SU-DHL-6 (cell line): Measurements from ENCODE around the gene CDKN2AIPNL.

ENCODE experiments used
- H2AFZ ChIP-seq: fragments of 200-600 bp; sonication (generic); 2 replicates; pipeline ENCODE4 v1.6.1; 2014; ENCODE audit warnings: low read depth, mild to moderate bottlenecking, moderate library complexity, mixed read lengths, antibody characterized with exemption, low read length; ENCODE audit not compliant: severe bottlenecking
- H3F3A ChIP-seq: fragments of 200-600 bp; shearing (Covaris generic); 2 replicates; pipeline ENCODE4 v1.6.0; 2016; ENCODE audit warnings: antibody characterized with exemption, mild to moderate bottlenecking; ENCODE audit not compliant: insufficient read depth
- H3K27ac ChIP-seq: fragments of 200-600 bp; sonication (generic); 2 replicates; pipeline ENCODE4 v1.5.1; 2016; ENCODE audit warnings: low read depth, mild to moderate bottlenecking, low read length, moderate library complexity, mixed read lengths
- H3K27me3 ChIP-seq: fragments of 200-600 bp; sonication (generic), shearing (Covaris generic); 2 replicates; pipeline ENCODE4 v1.6.0; 2014; ENCODE audit warnings: mild to moderate bottlenecking, low read length
- H3K36me3 ChIP-seq: fragments of 200-600 bp; sonication (generic); 2 replicates; pipeline ENCODE4 v1.6.1; 2014; ENCODE audit warnings: mild to moderate bottlenecking, low read length, mixed read lengths
- H3K4me2 ChIP-seq: fragments of 300-600, 200-600 bp; shearing (Covaris generic), sonication (generic); 2 replicates; pipeline ENCODE4 v1.6.0; 2014; ENCODE audit warnings: low read length, low read depth, mild to moderate bottlenecking; ENCODE audit not compliant: poor library complexity, severe bottlenecking
- H3K4me3 ChIP-seq: fragments of 200-600 bp; sonication (generic); 2 replicates; pipeline ENCODE4 v1.5.1; 2014; ENCODE audit warnings: antibody characterized with exemption, low read length, mild to moderate bottlenecking, mixed read lengths; ENCODE audit not compliant: insufficient read depth, poor library complexity, severe bottlenecking
- H3K79me2 ChIP-seq: fragments of 200-600 bp; sonication (generic); 2 replicates; pipeline ENCODE4 v1.6.1; 2014; ENCODE audit warnings: mild to moderate bottlenecking, low read length, moderate library complexity; ENCODE audit not compliant: insufficient read depth
- H3K9ac ChIP-seq: fragments of 200-600 bp; sonication (generic); 2 replicates; pipeline ENCODE4 v1.7.0; 2014; ENCODE audit warnings: mild to moderate bottlenecking, low read length
- H3K9me2 ChIP-seq: fragments of 200-600 bp; sonication (generic); replicated peaks from 2 replicates; pipeline ENCODE4 v1.6.1; 2014; ENCODE audit warnings: low read length; ENCODE audit not compliant: insufficient read depth
- H3K9me3 ChIP-seq: fragments of 200-600 bp; sonication (generic); 2 replicates; pipeline ENCODE4 v1.6.1; 2014; ENCODE audit warnings: low read length, mixed read lengths; ENCODE audit not compliant: insufficient read depth
- H4K20me1 ChIP-seq: fragments of 200-600 bp; sonication (generic); 2 replicates; pipeline ENCODE4 v1.6.1; 2014; ENCODE audit warnings: low read depth, mild to moderate bottlenecking, antibody characterized with exemption, low read length, moderate library complexity, mixed read lengths
- EZH2phosphoT487 ChIP-seq: fragments of 200-600 bp; sonication (generic), shearing (Covaris generic); conservative IDR thresholded peaks from 2 replicates; pipeline ENCODE4 v1.6.1; 2018; ENCODE audit warnings: mild to moderate bottlenecking, antibody characterized with exemption, low read length, moderate library complexity, mixed read lengths
- TF ChIP-seq, protein P1 (sequence below): fragments of 200-600 bp; sonication (generic); IDR thresholded peaks from one replicate; pipeline ENCODE4 v1.5.1; 2017; ENCODE audit warnings: antibody characterized with exemption, mild to moderate bottlenecking, low read length, moderate library complexity; ENCODE audit not compliant: insufficient read depth, poor library complexity, severe bottlenecking

Gene CDKN2AIPNL

DNA sequence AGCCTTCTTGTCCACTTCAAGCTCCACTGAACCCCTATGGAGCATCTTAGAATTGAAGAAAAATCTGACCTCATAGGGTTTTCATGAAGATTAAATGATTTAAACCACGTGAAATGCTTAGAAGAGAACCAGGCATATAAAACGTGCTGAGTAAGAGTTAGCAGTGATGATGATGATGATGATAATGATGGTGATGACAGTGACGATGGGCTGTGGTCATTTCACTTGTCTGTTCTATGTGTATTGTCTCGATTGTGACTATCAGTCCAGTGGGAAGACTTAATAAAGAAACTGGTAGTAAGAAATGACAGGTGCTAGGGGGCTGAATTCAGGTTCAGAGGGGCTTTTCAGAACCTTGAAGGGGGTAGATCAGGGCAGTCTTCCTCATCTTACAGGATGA lies 45.1 kb upstream of the CDKN2AIPNL start:
- H3K27me3 ChIP-seq: no peaks in the 10 kb centered on the region
- no peak overlapping the region for H3K4me2 ChIP-seq
- no peaks in the 10 kb centered on the region for H3K36me3 ChIP-seq
- no peaks in the 10 kb centered on the region for H3K9me2 ChIP-seq
- H3K9me3 ChIP-seq: no peaks in the 10 kb centered on the region
- no peaks in the 10 kb centered on the region for H3K79me2 ChIP-seq
- H2AFZ ChIP-seq: no peak overlapping the region
- no peak overlapping the region for H3K27ac ChIP-seq
- TF ChIP-seq EZH2phosphoT487: no peak
- TF ChIP-seq, protein P1, sequence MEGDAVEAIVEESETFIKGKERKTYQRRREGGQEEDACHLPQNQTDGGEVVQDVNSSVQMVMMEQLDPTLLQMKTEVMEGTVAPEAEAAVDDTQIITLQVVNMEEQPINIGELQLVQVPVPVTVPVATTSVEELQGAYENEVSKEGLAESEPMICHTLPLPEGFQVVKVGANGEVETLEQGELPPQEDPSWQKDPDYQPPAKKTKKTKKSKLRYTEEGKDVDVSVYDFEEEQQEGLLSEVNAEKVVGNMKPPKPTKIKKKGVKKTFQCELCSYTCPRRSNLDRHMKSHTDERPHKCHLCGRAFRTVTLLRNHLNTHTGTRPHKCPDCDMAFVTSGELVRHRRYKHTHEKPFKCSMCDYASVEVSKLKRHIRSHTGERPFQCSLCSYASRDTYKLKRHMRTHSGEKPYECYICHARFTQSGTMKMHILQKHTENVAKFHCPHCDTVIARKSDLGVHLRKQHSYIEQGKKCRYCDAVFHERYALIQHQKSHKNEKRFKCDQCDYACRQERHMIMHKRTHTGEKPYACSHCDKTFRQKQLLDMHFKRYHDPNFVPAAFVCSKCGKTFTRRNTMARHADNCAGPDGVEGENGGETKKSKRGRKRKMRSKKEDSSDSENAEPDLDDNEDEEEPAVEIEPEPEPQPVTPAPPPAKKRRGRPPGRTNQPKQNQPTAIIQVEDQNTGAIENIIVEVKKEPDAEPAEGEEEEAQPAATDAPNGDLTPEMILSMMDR: no peak
- no peak overlapping the region for H3K9ac ChIP-seq
- H4K20me1 ChIP-seq: no peaks in the 10 kb centered on the region
- H3F3A ChIP-seq: no peaks in the 10 kb centered on the region
- no peak overlapping the region for H3K4me3 ChIP-seq

DNA sequence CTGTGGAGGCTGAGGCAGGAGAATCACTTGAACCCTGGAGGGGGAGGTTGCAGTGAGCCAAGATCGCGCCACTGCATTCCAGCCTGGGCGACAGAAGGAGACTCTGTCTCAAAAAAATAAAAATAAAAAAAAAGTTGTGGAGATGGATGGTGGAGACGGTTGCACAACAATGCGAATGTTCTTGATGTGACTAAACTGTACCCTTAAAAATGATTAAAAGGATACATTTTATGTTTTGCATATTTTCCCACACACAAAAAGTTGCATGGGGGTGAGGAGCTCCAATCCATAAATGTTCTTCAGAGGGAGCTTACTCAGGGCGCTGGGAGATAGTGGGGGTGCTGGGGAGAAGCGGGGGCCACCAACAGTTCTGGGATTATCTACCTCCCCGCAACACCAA lies 43.8 kb upstream of the CDKN2AIPNL start:
- no peak overlapping the region for H3K27ac ChIP-seq
- H3K4me3 ChIP-seq: no peak overlapping the region
- no peaks in the 10 kb centered on the region for H3K9me3 ChIP-seq
- no peak overlapping the region for H3K9ac ChIP-seq
- no peaks in the 10 kb centered on the region for H3K36me3 ChIP-seq
- TF ChIP-seq, protein P1: no peak
- no peak for TF ChIP-seq EZH2phosphoT487
- H4K20me1 ChIP-seq: no peaks in the 10 kb centered on the region
- no peaks in the 10 kb centered on the region for H3K9me2 ChIP-seq
- no peaks in the 10 kb centered on the region for H3K27me3 ChIP-seq
- no peaks in the 10 kb centered on the region for H3F3A ChIP-seq
- no peak overlapping the region for H3K4me2 ChIP-seq
- H2AFZ ChIP-seq: no peak overlapping the region
- no peaks in the 10 kb centered on the region for H3K79me2 ChIP-seq

DNA sequence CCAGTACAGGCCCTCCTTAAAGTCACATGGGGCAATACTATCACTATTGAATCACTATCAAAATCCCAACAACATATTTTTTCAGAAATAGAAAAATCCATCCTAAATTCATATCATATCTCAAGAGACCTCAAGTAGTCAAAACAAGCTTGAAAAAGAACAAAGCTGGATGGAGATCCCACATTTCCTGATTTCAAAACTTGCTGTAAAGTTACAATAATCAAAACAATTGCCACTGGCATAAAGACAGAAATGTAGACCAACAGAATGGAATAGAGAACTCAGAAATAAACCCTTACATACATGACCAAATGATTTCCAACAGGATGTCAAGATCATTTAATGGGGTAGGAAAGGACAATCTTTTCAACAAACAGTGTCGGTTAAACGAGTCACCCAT lies 41.3 kb upstream of the CDKN2AIPNL start:
- Histone ChIP-seq H3F3A (no peaks in the 10 kb centered on the region), H3K9me3 (no peaks in the 10 kb centered on the region), H3K79me2 (no peaks in the 10 kb centered on the region), H2AFZ (no peak overlapping the region), H3K27me3 (no peaks in the 10 kb centered on the region), H4K20me1 (no peaks in the 10 kb centered on the region), H3K4me2 (no peak overlapping the region), H3K27ac (no peak overlapping the region), H3K36me3 (no peaks in the 10 kb centered on the region), H3K9ac (no peak overlapping the region), H3K4me3 (no peak overlapping the region), H3K9me2 (no peaks in the 10 kb centered on the region)
- TF ChIP-seq, protein P1: no peak
- TF ChIP-seq EZH2phosphoT487: no peak
